Measurements from ENCODE around the gene GRXCR1.
A peak's percentile ranks its signal among the peaks of the same experiment; 100 is the strongest.

The GRXCR1 gene

DNA sequence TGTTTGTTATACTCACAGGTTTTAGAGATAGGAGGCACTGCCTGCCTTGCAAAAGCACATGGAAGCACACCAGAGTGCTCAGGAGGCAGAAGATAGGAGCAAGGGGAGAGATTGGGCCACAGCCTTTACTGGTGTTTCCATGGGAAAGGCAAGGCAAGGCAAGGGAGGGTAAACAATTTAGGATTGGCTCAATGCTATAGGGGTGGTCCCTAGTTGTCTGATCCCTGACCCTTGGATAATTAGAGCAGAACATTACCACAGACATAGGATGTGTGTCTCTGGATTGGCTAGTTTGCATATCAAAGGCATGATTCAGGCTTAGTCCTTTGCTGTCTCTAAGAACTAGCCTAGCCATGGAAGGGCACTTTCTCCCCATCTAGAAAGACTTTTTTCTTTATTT lies 36.1 kb downstream of the GRXCR1 start:
- DNase-seq (ENCODE audit: low spot score) = no peak

DNA sequence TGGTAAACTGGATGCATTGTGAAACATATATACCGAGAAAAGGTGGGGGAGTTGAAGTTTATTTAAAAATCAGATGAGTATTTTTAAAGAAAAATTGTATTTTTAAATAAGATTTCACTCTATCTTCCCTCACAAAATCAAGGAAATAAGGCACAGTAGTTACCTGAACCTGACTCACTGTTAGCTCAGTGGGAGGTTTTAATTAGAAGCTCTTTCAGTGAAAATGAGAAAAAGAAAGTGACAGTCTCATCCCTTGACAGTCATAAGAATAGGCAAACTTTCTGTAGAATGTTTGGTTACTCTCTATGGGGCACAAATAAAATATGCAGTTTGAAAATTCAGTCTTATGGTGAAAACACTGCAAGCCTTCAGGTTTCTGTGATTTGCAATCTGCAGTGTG lies 49.7 kb downstream of the GRXCR1 start:
- no peak for DNase-seq (ENCODE audit: low spot score)

DNA sequence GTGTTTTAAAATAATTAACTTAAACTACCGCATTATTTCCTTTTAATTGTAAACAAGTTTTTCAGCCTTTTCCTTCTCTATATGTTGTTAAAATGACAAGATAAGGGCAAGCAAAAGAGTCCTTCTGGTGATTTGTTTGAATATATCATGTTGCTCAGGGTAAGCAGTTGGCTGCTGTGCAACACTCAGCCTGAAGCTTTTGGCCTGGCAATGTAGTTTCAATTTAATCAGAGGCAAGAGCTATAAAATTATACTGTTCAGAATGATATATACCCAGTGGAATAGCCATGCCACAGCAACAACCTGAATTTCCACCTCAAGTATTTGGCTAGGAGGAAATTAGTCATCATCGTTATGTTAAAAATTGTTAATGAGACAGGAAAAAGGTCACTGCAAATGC lies 53.4 kb downstream of the GRXCR1 start:
- DNase-seq (ENCODE audit: low spot score) = no peak

DNA sequence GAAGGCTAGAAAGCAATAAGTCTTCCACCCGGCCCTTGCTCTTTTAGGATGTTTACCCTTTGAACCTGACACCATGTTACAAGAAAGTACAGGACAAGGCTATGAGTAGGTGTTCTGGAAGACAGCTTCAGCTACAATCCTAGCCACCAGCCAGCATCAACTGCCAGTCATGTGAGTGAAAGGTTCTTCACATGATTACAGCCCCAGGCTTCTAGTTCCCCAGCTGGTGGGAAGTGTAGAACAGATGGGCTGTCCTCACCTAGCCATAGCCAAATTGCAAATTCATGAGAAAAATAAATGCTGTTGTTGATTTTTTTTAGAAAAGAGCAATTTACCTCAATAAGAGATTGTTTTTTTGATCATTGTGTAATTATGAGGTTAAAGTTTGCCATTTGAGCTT lies 60.8 kb downstream of the GRXCR1 start:
- DNase-seq (ENCODE audit: low spot score) = no peak

DNA sequence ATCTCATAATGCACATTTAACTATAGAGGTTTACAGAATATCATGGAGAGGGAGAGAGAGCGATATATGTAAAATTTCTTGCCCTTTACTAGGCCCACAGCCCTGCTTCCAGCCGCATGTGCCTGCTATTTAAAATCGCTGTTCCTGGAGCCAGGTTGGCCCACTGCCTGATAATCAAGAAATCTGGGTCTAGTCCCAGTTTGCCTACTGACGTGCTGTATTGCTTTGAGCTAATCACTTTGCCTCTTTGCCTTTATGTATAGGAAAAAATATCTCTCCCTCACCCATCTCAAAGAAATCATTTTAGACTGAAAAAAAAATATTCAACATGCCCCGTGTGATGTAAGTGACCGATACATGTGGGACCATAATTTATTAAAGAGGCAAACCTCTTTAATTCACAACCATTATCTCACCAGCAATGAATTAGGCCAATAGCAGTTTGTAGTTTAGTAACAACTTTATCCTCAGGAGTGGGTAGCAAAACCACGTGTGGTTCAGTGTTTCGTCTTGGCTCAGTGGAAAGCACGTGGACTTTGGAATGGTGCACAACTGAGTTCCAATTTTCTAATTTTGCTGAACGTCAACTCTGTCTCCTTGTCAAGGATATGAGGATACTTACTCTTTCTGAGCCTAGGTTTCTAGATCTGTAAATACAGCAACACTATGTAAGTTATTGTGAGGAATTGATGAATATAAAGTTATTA lies 62.6 kb downstream of the GRXCR1 start:
- no peak for DNase-seq (ENCODE audit: low spot score)

DNA sequence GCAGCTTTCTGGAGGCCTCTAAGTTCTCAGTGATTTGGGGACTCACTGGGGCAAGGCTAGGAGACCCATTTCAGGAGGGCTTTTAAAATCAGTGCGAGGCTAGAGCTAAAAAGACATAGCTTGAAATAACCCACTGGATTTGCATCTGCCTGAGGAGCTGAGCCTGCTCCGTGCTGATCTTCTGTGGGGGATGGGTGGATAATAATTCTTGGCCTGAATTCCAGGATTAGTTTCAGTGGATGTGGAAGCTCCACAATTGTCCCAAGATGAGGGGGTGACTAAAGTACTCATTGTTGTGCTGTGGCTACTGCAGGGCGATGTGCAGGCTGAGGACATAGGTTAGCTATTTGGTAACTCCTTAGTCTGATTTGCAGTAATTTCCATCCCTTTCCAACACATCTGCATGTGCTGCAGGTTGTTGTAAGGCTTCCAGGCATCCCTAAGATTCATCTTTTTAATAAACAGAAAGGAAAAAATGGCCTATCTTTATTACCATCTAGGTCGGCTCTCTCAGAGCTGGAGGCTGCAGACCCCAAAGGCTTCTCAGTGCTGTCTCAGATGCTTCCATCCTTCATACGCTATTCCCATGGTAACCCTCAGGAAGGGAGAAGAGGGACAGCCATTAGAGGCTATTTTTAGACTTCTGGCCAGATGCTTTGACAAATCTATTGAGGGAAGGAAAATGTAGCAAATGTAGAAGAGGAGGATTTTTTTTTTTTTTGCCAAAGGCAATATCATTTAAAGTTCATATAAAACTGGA lies 63.4 kb downstream of the GRXCR1 start:
- DNase-seq (ENCODE audit: low spot score) = no peak

DNA sequence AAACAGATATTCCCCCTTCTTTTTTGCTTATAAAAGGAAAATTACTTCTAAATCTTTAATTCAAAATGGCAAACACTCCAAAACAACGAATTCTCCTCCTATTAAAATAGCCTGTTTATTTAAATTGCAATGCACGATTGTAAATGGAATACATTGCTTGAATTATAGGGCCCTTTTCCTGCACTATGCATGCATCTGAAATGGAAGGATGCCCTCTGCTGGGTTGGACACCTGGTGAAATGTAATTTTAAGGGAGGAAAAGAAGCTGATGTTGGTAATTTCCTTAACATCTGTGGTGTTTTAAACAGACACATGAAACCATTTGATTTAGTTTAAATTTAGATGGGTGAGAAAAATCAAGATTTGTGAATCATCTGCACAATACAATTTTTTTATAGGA lies 72.8 kb downstream of the GRXCR1 start:
- no peak for DNase-seq (ENCODE audit: low spot score)

DNA sequence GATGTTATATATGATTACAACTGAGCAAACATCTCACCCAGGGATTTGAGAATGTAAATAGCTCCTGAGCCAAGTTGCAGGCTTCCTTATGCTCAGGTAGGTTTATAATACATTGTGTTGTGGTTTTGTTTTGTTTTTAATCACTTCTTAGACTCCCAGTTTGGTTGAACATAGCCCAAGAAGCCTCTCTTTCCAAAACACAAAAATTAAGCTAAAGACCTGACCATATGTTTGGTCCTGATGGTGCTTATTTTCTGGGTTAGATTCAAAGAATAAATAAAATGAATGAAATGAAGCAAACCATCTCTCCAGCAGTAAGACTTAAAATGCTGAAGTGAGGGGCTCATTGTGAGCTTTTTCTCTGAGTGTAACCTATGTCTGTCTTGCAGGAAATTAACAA lies 93.5 kb downstream of the GRXCR1 start:
- no peak for DNase-seq (ENCODE audit: low spot score)

DNA sequence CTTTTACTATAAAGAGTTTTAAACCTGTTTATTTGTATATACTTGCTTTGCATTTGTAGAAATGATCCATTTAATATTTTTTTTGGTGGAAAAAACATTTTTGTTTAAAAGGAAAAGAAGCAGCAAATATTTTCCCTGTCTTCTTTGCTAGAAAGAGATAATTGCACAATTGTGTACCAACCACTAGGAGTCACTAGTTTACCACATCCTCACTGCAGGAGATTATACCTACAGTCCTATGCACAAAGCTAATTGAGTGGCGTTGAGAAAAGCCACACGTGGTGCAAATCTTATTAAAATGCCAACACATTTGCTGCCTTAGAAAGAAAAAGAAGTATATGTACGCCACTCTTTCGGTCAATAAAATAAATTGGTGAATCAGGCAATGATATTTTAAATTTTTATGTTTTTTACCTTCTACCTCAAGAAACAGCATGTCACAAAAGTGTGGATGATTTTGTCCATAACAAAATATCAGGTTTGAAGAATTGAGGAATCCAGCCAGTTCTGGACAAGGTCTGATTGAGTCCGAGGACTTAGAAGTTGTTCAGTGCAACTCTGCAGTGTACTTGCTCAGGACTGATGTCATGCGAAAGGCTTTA lies 102.9 kb downstream of the GRXCR1 start:
- peak; percentile 17 for DNase-seq (ENCODE audit: low spot score)

DNA sequence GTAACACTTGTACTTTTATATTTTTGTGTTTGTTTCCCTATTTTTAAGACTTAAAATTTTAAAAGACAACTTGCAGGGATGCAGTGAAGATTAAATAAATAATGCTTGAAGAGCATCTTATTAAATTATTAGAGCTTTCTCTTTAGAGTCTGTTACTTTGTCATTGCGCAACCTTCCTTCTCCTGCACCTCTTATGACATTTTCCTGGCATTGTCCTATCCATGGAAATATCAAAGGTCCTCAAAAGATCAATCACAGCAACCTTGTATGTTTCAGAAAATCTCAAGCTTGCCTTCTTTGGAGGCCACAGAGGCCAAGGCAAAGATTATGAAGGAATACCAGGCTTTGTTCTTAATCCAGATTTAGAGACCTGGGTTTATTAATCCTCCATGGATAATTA lies 116.3 kb downstream of the GRXCR1 start:
- DNase-seq (ENCODE audit: low spot score) = no peak

DNA sequence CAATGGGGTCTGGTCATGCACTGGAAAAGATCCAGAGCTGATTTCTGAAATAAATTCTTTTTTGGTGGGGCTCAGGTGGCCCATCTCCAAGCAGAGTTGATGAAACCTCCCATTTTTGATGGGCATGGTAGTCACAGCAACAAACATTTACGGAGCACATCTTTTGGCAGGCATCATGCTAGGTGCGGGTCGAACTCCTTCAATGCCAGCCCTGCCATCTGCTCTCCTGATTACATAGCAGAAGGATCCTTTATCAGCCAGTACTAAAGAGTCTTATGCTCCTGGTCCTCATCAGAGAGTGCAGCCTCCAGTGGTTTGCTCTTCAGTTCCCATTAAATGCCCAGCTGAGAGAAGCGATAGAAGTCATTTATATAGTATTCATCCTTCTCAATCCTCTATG lies 121.7 kb downstream of the GRXCR1 start:
- no peak for DNase-seq (ENCODE audit: low spot score)

DNA sequence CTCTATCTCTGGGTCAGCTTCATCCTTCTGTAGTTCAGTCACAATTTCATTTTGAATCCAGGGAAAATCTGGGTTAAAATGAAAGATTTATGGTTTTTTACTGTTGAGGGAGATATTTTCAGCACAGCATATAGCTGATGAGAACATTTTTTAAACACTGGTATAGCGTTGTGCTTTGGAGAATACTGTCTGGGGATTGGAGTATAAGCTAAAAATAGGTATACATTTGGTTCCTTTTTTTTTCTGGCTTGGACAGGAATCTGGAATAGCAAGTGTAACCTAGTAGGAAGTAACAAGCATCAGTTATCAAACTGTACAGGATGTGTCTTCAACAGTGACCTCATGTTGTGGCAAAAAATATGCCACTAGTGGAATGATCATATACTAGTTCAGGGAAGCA lies 149.1 kb downstream of the GRXCR1 start:
- no peak for DNase-seq (ENCODE audit: low spot score)

DNA sequence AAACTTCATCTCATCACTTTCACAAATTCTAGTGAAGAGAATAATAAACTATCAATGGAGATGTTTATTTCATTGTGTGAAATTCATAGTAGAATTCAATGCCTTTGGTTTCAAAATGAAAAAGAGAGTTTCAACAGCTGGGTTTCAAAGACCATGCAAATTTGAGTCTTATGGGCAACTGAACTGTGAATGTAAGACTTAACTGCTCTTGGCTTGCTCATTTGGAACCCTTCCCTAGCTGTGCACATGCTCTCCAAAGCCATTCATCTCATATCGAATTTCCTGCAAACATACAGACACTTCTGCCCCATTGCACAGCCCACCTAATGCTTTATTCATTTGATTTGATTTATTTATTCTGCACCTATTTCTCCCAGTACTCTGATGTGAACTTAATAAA lies 154.5 kb downstream of the GRXCR1 start:
- no peak for DNase-seq (ENCODE audit: low spot score)

DNA sequence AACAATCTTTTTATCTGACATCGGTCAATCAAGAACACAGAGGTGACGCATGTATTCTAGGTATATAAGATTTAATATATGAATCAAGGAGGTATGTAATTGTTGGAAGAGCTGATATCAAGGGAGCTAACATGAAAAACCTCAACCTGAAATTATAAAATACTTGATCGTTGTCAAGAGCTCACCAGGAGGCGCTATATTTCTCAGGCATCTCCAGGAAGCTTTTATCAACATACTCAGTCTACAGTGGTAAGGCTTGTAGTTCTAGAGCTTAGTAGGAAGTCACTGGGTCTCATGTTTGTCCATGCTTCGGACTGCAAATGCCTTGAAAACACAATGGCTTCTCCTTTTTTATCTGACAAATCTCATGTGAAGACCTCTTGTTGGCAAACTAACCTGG lies 156.1 kb downstream of the GRXCR1 start:
- no peak for DNase-seq (ENCODE audit: low spot score)

DNA sequence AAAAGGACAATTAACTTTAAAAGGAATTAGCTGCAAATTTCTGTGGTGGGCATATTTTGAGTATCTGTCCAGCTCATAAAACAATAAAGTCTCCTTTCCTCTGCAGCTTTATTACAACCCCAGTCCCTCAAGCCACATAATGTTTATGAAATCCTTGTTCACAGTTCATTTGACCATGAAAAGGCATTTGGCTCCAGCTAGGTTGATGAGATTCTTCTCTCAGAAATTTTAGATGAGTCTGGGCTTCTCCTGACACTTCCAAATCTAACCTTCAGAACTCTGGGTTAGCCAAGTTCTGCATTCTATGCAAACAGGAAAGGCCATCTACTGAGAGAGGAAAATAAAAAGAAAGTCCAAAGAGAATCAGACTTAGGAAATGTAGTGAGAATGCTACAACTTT lies 156.8 kb downstream of the GRXCR1 start:
- no peak for DNase-seq (ENCODE audit: low spot score)

DNA sequence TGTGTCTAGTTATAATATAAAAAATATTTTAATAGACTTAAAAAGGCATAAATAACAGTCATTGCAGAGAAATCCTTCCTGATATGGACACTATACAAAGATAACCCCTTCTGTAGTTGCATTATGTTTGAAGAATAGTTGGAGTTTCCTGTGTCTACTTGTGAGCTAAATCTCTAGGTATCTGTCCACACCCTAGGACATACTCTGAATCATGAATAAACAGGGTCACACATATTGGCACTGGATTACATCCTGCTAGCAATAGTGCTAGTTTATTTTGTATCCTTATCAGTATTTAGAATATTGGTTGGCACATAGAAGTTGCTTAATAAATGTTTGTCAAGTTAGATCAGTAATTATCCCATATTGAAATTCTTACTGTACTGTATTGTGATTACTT lies 173.9 kb downstream of the GRXCR1 start:
- no peak for DNase-seq (ENCODE audit: low spot score)

DNA sequence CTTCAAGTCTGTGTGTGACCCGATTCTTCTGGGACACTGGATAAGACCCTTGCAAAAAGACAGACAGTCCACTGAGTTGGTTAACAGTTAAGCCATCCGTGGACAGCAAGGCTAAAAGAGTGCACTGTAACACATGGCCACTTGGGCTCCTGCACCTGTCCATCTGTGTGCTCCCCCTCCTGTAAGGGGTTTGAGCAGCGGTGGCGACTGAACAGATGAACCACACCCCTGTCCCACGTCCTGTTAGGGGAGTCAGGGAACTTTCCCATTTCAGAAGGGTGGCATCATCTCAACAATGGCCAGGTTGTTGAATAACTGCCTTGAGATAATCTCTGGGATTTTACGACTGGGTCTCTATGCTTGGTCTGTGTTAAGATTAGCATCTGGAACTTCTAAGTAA lies 178.6 kb downstream of the GRXCR1 start:
- no peak for DNase-seq (ENCODE audit: low spot score)

Measured in AG08395 (cell line).